ENCODE measurements around the gene ATG4C.

Gene ATG4C

DNA sequence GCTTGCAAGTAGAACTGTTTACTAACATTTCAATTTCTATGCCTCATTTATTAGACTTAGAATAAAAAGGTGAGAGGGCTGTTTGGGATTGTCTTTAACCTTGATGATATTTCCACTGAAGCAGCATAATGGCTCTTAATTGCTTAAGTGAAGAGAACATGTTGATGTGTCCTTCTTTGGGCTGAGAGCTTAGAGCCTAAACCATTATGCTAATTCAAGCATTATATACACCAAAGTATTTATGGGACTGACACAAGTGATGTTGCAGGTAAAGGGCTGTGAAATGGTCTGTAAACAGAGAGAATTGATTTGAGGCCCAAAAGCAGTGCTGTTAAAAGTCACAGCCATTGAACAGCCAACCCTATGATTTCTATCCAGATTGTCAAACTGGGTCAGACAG lies 113.9 kb downstream of the ATG4C start:
- Mint-ChIP-seq H3K36me3 (ENCODE audit: low read depth) (no peaks in the 10 kb centered on the region), H3K27me3 (ENCODE audit: low read depth, poor library complexity) (no peaks in the 10 kb centered on the region), H3K4me3 (no peak overlapping the region), H3K9me3 (no peaks in the 10 kb centered on the region), H3K27ac (no peak overlapping the region), H3K4me1 (no peaks in the 10 kb centered on the region)
- TF ChIP-seq, protein P1, sequence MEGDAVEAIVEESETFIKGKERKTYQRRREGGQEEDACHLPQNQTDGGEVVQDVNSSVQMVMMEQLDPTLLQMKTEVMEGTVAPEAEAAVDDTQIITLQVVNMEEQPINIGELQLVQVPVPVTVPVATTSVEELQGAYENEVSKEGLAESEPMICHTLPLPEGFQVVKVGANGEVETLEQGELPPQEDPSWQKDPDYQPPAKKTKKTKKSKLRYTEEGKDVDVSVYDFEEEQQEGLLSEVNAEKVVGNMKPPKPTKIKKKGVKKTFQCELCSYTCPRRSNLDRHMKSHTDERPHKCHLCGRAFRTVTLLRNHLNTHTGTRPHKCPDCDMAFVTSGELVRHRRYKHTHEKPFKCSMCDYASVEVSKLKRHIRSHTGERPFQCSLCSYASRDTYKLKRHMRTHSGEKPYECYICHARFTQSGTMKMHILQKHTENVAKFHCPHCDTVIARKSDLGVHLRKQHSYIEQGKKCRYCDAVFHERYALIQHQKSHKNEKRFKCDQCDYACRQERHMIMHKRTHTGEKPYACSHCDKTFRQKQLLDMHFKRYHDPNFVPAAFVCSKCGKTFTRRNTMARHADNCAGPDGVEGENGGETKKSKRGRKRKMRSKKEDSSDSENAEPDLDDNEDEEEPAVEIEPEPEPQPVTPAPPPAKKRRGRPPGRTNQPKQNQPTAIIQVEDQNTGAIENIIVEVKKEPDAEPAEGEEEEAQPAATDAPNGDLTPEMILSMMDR (IDR thresholded peaks at IDR 0.05): no peak
- no peak for DNase-seq

GRCh38 chr1:62900566-62900965 lies 116.6 kb downstream of the ATG4C start:
- H3K4me3 Mint-ChIP-seq: no peak overlapping the region
- H3K9me3 Mint-ChIP-seq: no peaks in the 10 kb centered on the region
- TF ChIP-seq, protein P1 (IDR thresholded peaks at IDR 0.05): no peak
- no peak for DNase-seq
- H3K4me1 Mint-ChIP-seq: peaks cover 21% of the 10 kb centered on the region
- H3K27me3 Mint-ChIP-seq (ENCODE audit: low read depth, poor library complexity): no peaks in the 10 kb centered on the region
- H3K27ac Mint-ChIP-seq: no peak overlapping the region
- H3K36me3 Mint-ChIP-seq (ENCODE audit: low read depth): no peaks in the 10 kb centered on the region

- Mint-ChIP-seq H3K4me3 (no peak overlapping the region), H3K9me3 (no peaks in the 10 kb centered on the region), H3K4me1 (peaks cover 21% of the 10 kb centered on the region), H3K27me3 (ENCODE audit: low read depth, poor library complexity) (no peaks in the 10 kb centered on the region), H3K36me3 (ENCODE audit: low read depth) (no peaks in the 10 kb centered on the region), H3K27ac (no peak overlapping the region)
- TF ChIP-seq, protein P1 (IDR thresholded peaks at IDR 0.05): no peak
- no peak for DNase-seq
Measured at GRCh38 chr1:62901650-62902049, 117.7 kb downstream of the ATG4C start.

- Mint-ChIP-seq H3K27me3 (ENCODE audit: low read depth, poor library complexity) (no peaks in the 10 kb centered on the region), H3K4me3 (no peak overlapping the region), H3K4me1 (peaks cover 21% of the 10 kb centered on the region), H3K27ac (no peak overlapping the region), H3K9me3 (no peaks in the 10 kb centered on the region), H3K36me3 (ENCODE audit: low read depth) (no peaks in the 10 kb centered on the region)
- DNase-seq: no peak
- TF ChIP-seq, protein P1 (IDR thresholded peaks at IDR 0.05): no peak
Measured at GRCh38 chr1:62903522-62903921, 119.6 kb downstream of the ATG4C start.

GRCh38 chr1:62903982-62904855 lies 120.3 kb downstream of the ATG4C start:
- TF ChIP-seq, protein P1 (IDR thresholded peaks at IDR 0.05): no peak
- Mint-ChIP-seq H3K4me3 (no peak overlapping the region), H3K36me3 (ENCODE audit: low read depth) (no peaks in the 10 kb centered on the region), H3K27ac (no peak overlapping the region), H3K4me1 (peaks cover 21% of the 10 kb centered on the region), H3K27me3 (ENCODE audit: low read depth, poor library complexity) (no peaks in the 10 kb centered on the region), H3K9me3 (no peaks in the 10 kb centered on the region)
- no peak for DNase-seq

GRCh38 chr1:62904856-62905225 lies 120.9 kb downstream of the ATG4C start:
- DNase-seq: no peak
- no peaks in the 10 kb centered on the region for H3K36me3 Mint-ChIP-seq (ENCODE audit: low read depth)
- TF ChIP-seq, protein P1 (IDR thresholded peaks at IDR 0.05): no peak
- no peaks in the 10 kb centered on the region for H3K9me3 Mint-ChIP-seq
- H3K27ac Mint-ChIP-seq: no peak overlapping the region
- H3K4me1 Mint-ChIP-seq: peaks cover 21% of the 10 kb centered on the region
- no peak overlapping the region for H3K4me3 Mint-ChIP-seq
- no peaks in the 10 kb centered on the region for H3K27me3 Mint-ChIP-seq (ENCODE audit: low read depth, poor library complexity)

Data from nephron progenitor cell (in vitro differentiated cells).